Measurements from ENCODE around the gene PPP2R3B.

PPP2R3B gene

GRCh38 chrX:292900-293897, 93.5 kb downstream of the PPP2R3B start:
- no peak for DNase-seq

- DNase-seq, result no peak
These were observed 95.3 kb downstream of the PPP2R3B start for GRCh38 chrX:291411-291901.

- DNase-seq, result no peak
These were observed 96.1 kb downstream of the PPP2R3B start for GRCh38 chrX:290476-291166.

- DNase-seq, result no peak
These were observed 98.1 kb downstream of the PPP2R3B start for GRCh38 chrX:288561-288991.

- no peak for DNase-seq
These were observed 99.0 kb downstream of the PPP2R3B start for GRCh38 chrX:287670-288069.

- DNase-seq, result no peak
These were observed 101.5 kb downstream of the PPP2R3B start for GRCh38 chrX:285076-285677.

All from NCI-H446 (cell line).